G401.6 (cell line): Measurements from ENCODE around the gene DLG1.
"Not testable (repeated sequence)": the region's sequence is repeated elsewhere in the genome, so short reads cannot be mapped to it uniquely, and the experiment has no call there.

Experiments used
- FAIRE-seq: peaks from 2 replicates; lab custom pipeline; 2012; peaks lifted over from hg19 to GRCh38; lab: Jason Lieb, UNC

Gene DLG1

GRCh38 chr3:197242784-197243432, 55.5 kb downstream of the DLG1 start:
- FAIRE-seq, result no peak

GRCh38 chr3:197241173-197241572, 57.2 kb downstream of the DLG1 start:
- FAIRE-seq, result no peak

GRCh38 chr3:197239857-197240256, 58.6 kb downstream of the DLG1 start:
- no peak for FAIRE-seq

- FAIRE-seq, result peak; percentile 13
Measured at GRCh38 chr3:197238842-197239241, 59.6 kb downstream of the DLG1 start.

GRCh38 chr3:197237897-197238296, 60.5 kb downstream of the DLG1 start:
- FAIRE-seq, result no peak

- FAIRE-seq, result no peak
Measured at GRCh38 chr3:197236362-197236761, 62.0 kb downstream of the DLG1 start.

- no peak for FAIRE-seq
Measured at GRCh38 chr3:197234947-197235914, 63.2 kb downstream of the DLG1 start.

- FAIRE-seq, result no peak
Measured at GRCh38 chr3:197231321-197231720, 67.1 kb downstream of the DLG1 start.

GRCh38 chr3:197229836-197230235, 68.6 kb downstream of the DLG1 start:
- no peak for FAIRE-seq

GRCh38 chr3:197229178-197229577, 69.2 kb downstream of the DLG1 start:
- FAIRE-seq, result no peak

GRCh38 chr3:197227780-197228574, 70.4 kb downstream of the DLG1 start:
- FAIRE-seq, result peak; percentile 30

- no peak for FAIRE-seq
Measured at GRCh38 chr3:197226179-197226578, 72.2 kb downstream of the DLG1 start.

GRCh38 chr3:197225579-197225978, 72.8 kb downstream of the DLG1 start:
- FAIRE-seq, result no peak

GRCh38 chr3:197224034-197224444, 74.4 kb downstream of the DLG1 start:
- peak; percentile 97 for FAIRE-seq

GRCh38 chr3:197222937-197223370, 75.5 kb downstream of the DLG1 start:
- FAIRE-seq, result no peak

GRCh38 chr3:197219619-197220018, 78.8 kb downstream of the DLG1 start:
- no peak for FAIRE-seq

GRCh38 chr3:197218210-197218609, 80.2 kb downstream of the DLG1 start:
- FAIRE-seq, result no peak

GRCh38 chr3:197216914-197217313, 81.5 kb downstream of the DLG1 start:
- no peak for FAIRE-seq

- FAIRE-seq, result no peak
Measured at GRCh38 chr3:197216169-197216860, 82.1 kb downstream of the DLG1 start.

GRCh38 chr3:197212290-197212689, 86.1 kb downstream of the DLG1 start:
- no peak for FAIRE-seq

GRCh38 chr3:197211698-197212097, 86.7 kb downstream of the DLG1 start:
- not testable (repeated sequence) for FAIRE-seq
